WERI-Rb-1 (cell line): ENCODE data around the gene ARPC5L.

Source experiments
- DNase-seq: peaks from one replicate; pipeline ENCODE4 v3.0.0-alpha.2; 2020
- H3K27ac ChIP-seq: fragments of 250-450 bp; sonication (Bioruptor Pico); 2 replicates; pipeline ENCODE4 v1.5.1; 2020; ENCODE audit warnings: mild to moderate bottlenecking, moderate library complexity
- H3K27me3 ChIP-seq: fragments of 250-450 bp; sonication (Bioruptor Pico); 2 replicates; pipeline ENCODE4 v1.5.1; 2021; ENCODE audit warnings: mild to moderate bottlenecking, low read depth, moderate library complexity; ENCODE audit not compliant: insufficient read depth, severe bottlenecking
- H3K36me3 ChIP-seq: fragments of 250-450 bp; sonication (Bioruptor Pico); 2 replicates; pipeline ENCODE4 v1.5.1; 2020; ENCODE audit warnings: mild to moderate bottlenecking, moderate library complexity
- H3K4me3 ChIP-seq: 2 replicates; pipeline ENCODE4 v1.5.1; 2011; ENCODE audit warnings: low read depth, mild to moderate bottlenecking, control low read depth, low read length
- H3K9me3 ChIP-seq: fragments of 250-450 bp; sonication (Bioruptor Pico); 2 replicates; pipeline ENCODE4 v1.5.1; 2021; ENCODE audit warnings: mild to moderate bottlenecking, moderate library complexity; ENCODE audit not compliant: severe bottlenecking
- TF ChIP-seq, protein P1 (sequence below): IDR thresholded peaks from 2 replicates; pipeline ENCODE4 v1.5.1; 2011; ENCODE audit warnings: low read depth, mild to moderate bottlenecking, control low read depth, inconsistent platforms, low read length

Gene ARPC5L

DNA sequence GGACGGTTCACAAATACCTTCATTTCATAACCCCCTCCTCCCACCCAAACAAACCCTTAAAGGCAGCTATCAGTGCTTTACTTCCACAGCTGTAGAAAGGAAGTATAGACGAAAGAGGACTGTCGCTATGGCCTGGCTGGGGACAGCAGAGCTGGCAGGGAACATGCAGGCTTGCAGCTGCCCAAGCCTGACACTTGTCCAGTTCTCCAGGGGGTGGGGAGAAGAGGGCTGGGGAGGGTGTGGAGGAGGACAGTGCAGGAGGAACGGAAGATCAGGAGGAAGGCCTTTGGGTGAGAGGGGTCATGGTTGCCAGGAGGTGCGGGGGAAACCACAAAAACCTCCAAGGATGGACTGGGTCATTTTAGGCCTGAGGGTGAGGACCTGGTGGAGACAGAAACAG is 25.9 kb downstream of the ARPC5L start:
- H3K4me3 ChIP-seq, result no peak overlapping the region
- no peak for DNase-seq
- no peaks in the 10 kb centered on the region for H3K9me3 ChIP-seq
- TF ChIP-seq, protein P1, sequence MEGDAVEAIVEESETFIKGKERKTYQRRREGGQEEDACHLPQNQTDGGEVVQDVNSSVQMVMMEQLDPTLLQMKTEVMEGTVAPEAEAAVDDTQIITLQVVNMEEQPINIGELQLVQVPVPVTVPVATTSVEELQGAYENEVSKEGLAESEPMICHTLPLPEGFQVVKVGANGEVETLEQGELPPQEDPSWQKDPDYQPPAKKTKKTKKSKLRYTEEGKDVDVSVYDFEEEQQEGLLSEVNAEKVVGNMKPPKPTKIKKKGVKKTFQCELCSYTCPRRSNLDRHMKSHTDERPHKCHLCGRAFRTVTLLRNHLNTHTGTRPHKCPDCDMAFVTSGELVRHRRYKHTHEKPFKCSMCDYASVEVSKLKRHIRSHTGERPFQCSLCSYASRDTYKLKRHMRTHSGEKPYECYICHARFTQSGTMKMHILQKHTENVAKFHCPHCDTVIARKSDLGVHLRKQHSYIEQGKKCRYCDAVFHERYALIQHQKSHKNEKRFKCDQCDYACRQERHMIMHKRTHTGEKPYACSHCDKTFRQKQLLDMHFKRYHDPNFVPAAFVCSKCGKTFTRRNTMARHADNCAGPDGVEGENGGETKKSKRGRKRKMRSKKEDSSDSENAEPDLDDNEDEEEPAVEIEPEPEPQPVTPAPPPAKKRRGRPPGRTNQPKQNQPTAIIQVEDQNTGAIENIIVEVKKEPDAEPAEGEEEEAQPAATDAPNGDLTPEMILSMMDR, result no peak
- no peaks in the 10 kb centered on the region for H3K27me3 ChIP-seq
- H3K27ac ChIP-seq, result no peak overlapping the region
- H3K36me3 ChIP-seq, result peaks cover 26% of the 10 kb centered on the region

DNA sequence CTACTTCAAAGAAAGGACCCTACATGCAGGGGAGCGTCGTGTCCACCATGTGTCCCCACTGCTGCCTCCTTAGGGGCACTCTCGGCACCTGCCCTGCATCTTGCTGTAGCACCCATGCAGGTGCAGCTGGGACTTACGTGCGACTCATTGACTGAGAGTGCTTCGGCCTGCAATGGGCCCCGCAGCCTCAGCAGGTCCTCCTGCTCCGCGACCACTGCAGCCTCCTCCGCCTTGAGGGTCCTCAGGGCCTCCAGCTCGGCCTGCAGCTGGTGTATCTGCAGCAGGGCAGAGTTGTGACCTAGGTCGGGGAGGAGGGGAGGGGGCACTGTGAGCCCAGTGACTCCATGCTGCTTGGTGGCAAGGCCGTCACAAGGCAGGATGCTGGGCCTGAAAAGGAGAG is 27.1 kb downstream of the ARPC5L start:
- TF ChIP-seq, protein P1, result no peak
- Histone ChIP-seq H3K4me3 (no peak overlapping the region), H3K9me3 (no peaks in the 10 kb centered on the region), H3K27ac (no peak overlapping the region), H3K27me3 (no peaks in the 10 kb centered on the region), H3K36me3 (peaks cover 26% of the 10 kb centered on the region)
- DNase-seq, result no peak

DNA sequence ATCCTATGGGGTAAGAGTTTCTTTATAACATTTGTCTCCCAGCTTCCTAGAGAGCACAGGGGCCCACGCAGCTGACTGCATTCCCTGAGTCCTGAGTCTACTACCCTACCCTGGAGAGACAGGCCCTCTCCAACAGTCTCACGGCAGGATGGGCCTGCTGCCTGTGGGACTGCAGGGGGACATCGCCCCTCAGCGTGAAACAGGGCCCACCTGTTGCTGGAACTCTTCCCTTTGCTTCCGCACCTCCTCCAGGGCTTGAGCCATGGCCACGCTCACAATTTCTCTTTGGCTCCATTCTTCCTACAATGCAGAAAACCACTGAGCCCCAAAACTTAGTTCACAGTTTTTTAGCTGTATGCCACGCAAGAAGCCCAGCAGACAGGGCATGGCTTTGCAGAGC is 28.2 kb downstream of the ARPC5L start:
- DNase-seq, result no peak
- Histone ChIP-seq H3K27me3 (no peaks in the 10 kb centered on the region), H3K36me3 (peaks cover 23% of the 10 kb centered on the region), H3K9me3 (no peaks in the 10 kb centered on the region), H3K27ac (no peak overlapping the region), H3K4me3 (no peak overlapping the region)
- TF ChIP-seq, protein P1, result no peak

DNA sequence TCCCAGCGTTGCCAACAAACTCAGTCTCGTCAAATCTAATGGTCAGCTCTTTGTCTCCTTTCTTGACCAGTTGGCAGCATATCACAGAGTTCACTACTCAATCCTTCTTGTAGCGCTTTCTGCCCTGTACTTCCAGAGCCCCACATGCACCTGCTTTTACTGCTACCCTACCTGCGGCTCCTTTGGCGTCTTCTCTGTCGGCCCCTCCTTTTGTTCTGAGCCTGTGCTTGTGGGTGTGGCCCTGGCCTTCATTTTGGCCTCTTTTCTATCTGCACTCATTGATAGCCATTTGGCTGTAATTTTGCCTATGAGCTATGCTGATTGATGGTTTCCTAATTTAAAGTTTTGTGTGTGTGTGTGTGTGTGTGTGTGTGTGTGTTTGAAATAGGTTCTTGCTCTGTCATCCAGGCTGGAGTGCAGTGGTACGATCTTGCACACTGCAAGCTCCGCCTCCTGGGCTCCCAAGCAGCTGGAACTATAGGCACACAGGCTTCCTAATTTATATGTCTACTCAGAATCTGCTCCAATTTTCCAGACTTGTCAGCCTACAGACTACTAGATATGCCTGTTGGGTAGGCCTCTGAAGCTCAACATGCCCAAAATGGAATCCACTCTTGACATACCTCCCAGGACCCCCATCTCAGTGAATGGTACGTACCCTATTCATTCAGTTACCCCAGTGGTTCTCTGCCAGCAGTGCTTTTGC is 32.3 kb downstream of the ARPC5L start:
- peaks cover 2% of the 10 kb centered on the region for H3K9me3 ChIP-seq
- H3K27me3 ChIP-seq, result no peaks in the 10 kb centered on the region
- peaks cover 21% of the 10 kb centered on the region for H3K36me3 ChIP-seq
- H3K4me3 ChIP-seq, result no peak overlapping the region
- no peak for DNase-seq
- TF ChIP-seq, protein P1, result no peak
- H3K27ac ChIP-seq, result no peak overlapping the region

GRCh38 chr9:124894741-124895170 is 32.8 kb downstream of the ARPC5L start:
- Histone ChIP-seq H3K36me3 (peaks cover 21% of the 10 kb centered on the region), H3K4me3 (no peak overlapping the region), H3K27me3 (no peaks in the 10 kb centered on the region), H3K27ac (no peak overlapping the region), H3K9me3 (peaks cover 2% of the 10 kb centered on the region)
- TF ChIP-seq, protein P1, result peak; percentile 71
- DNase-seq, result peak; percentile 55
